A673 (cell line): ENCODE results near the gene SMIM41. TPM values are rescaled to one million over a fixed set of nuclear protein-coding genes. Genes with fewer than 3 reads are reported as not detected.

Source experiments
- BruUV-seq: library from RNA; stranded (reverse); fragments of 400-500 nt; replicated peaks from 2 replicates; lab custom pipeline; 2021; lab: Mats Ljungman, UMichigan
- CTCF ChIA-PET: fragments of 300-600 bp; sonication (Branson Sonifier 250); formaldehyde crosslinking; loops from one replicate; lab custom pipeline; 2022; ENCODE audit warnings: antibody characterized with exemption; lab: Charles Lee
- POLR2A ChIA-PET: fragments of 300-600 bp; sonication (Branson Sonifier 250); formaldehyde crosslinking; loops from one replicate; lab custom pipeline; 2022; ENCODE audit warnings: antibody characterized with exemption; ENCODE audit not compliant: low non-redundant PET; lab: Charles Lee
- DNase-seq: peaks from one replicate; pipeline ENCODE4 v3.0.0-alpha.2; 2015; ENCODE audit warnings: low spot score
- H3K27ac ChIP-seq: fragments of 200-600 bp; sonication (generic); 2 replicates; pipeline ENCODE4 v1.5.1; 2016; ENCODE audit warnings: mixed run types, low read depth, mild to moderate bottlenecking, mixed read lengths, antibody characterized with exemption, low read length; ENCODE audit not compliant: poor library complexity, severe bottlenecking
- H3K27me3 ChIP-seq: fragments of 200-600 bp; sonication (generic); replicated peaks from 2 replicates; pipeline ENCODE4 v1.6.1; 2017; ENCODE audit warnings: mixed run types, low read depth, mild to moderate bottlenecking, mixed read lengths, antibody characterized with exemption, low read length; ENCODE audit not compliant: insufficient read depth, poor library complexity
- H3K36me3 ChIP-seq: fragments of 200-600 bp; sonication (generic); 2 replicates; pipeline ENCODE4 v1.6.1; 2016; ENCODE audit warnings: mixed run types, mild to moderate bottlenecking, mixed read lengths, antibody characterized with exemption, low read length; ENCODE audit not compliant: insufficient read depth, poor library complexity, severe bottlenecking
- H3K4me1 ChIP-seq: fragments of 200-600 bp; sonication (generic); 2 replicates; pipeline ENCODE4 v1.6.1; 2017; ENCODE audit warnings: mixed run types, mild to moderate bottlenecking, mixed read lengths, antibody characterized with exemption, low read length; ENCODE audit not compliant: insufficient read depth, poor library complexity, severe bottlenecking
- H3K4me3 ChIP-seq: fragments of 200-600 bp; sonication (generic); 2 replicates; pipeline ENCODE4 v1.5.1; 2016; ENCODE audit warnings: low read depth, mixed run types, mild to moderate bottlenecking, mixed read lengths, low read length; ENCODE audit not compliant: poor library complexity, severe bottlenecking
- H3K9me3 ChIP-seq: fragments of 200-600 bp; sonication (generic); 2 replicates; pipeline ENCODE4 v1.6.1; 2016; ENCODE audit warnings: mixed run types, low read depth, mild to moderate bottlenecking, mixed read lengths, antibody characterized with exemption, low read length; ENCODE audit not compliant: poor library complexity, severe bottlenecking
- CTCF ChIP-seq: fragments of 300-800, 200-600 bp; sonication (generic); conservative IDR thresholded peaks from 2 replicates; pipeline ENCODE4 v1.5.1; 2017; ENCODE audit warnings: low read depth, mild to moderate bottlenecking, antibody characterized with exemption, low read length, moderate library complexity, mixed read lengths
- EZH2 ChIP-seq: fragments of 200-600 bp; sonication (generic); IDR thresholded peaks from 2 replicates; pipeline ENCODE4 v1.6.1; 2017; ENCODE audit warnings: borderline replicate concordance, low read depth, mild to moderate bottlenecking, mixed read lengths, antibody characterized with exemption, low read length; ENCODE audit not compliant: poor library complexity, severe bottlenecking
- intact Hi-C: fragments of 100-400 bp; cut with micrococcal nuclease; formaldehyde crosslinking; loops from one replicate; pipeline ENCODE4 v1.10.0; 2022; ENCODE audit not compliant: unreplicated experiment
- total RNA-seq: library from RNA; stranded (reverse); gene quantifications from 2 replicates; pipeline ENCODE4 v1.2.3, GENCODE V29; 2021

SMIM41 gene
- total RNA-seq, 1 experiment from 2014 or later, result 0.24 TPM

- DNase-seq, result peak; percentile 81
- CTCF ChIA-PET, result interaction anchor here (0.5 to 5.1 kb wide), 5 partner anchors 25 to 275 kb away, joined by 3 to 45 read pairs (median 5); partner anchors contain the start of gene TAMALIN
- POLR2A ChIA-PET, result interaction anchor here (0.6 kb wide), 1 partner anchor 260 kb away, joined by 4 read pairs; no protein-coding TSS in a partner anchor
- Histone ChIP-seq H3K27me3 (no peaks in the 10 kb centered on the region), H3K36me3 (no peaks in the 10 kb centered on the region), H3K27ac (no peak overlapping the region), H3K4me1 (peaks cover 8% of the 10 kb centered on the region), H3K9me3 (no peaks in the 10 kb centered on the region), H3K4me3 (no peak overlapping the region)
- TF ChIP-seq CTCF (peak; percentile 86), EZH2 (no peak)
- intact Hi-C loops, result loop anchor here (5.0 kb wide), 1 partner anchor 115 kb away; the partner anchor contains the start of gene TAMALIN
- BruUV-seq, result no TSS peak
Observed at GRCh38 chr12:52121824-52122539, 42.5 kb downstream of the SMIM41 start.

GRCh38 chr12:52122540-52122871 lies 43.0 kb downstream of the SMIM41 start:
- CTCF ChIA-PET, result interaction anchor here (0.7 to 5.1 kb wide), 2 partner anchors 97 to 703 kb away, joined by 9 to 45 read pairs; no protein-coding TSS in a partner anchor
- POLR2A ChIA-PET, result no interaction called here
- Histone ChIP-seq H3K36me3 (no peaks in the 10 kb centered on the region), H3K4me3 (no peak overlapping the region), H3K4me1 (peaks cover 8% of the 10 kb centered on the region), H3K9me3 (no peaks in the 10 kb centered on the region), H3K27ac (no peak overlapping the region), H3K27me3 (no peaks in the 10 kb centered on the region)
- no TSS peak for BruUV-seq
- intact Hi-C loops, result loop anchor here (5.0 kb wide), 1 partner anchor 115 kb away; the partner anchor contains the start of gene TAMALIN
- no peak for DNase-seq
- TF ChIP-seq EZH2, result no peak
- no peak for TF ChIP-seq CTCF

- Histone ChIP-seq H3K4me3 (no peak overlapping the region), H3K36me3 (no peaks in the 10 kb centered on the region), H3K27ac (no peak overlapping the region), H3K27me3 (no peaks in the 10 kb centered on the region), H3K9me3 (no peaks in the 10 kb centered on the region), H3K4me1 (peaks cover 8% of the 10 kb centered on the region)
- no TSS peak for BruUV-seq
- no peak for TF ChIP-seq CTCF
- no peak for TF ChIP-seq EZH2
- intact Hi-C loops, result loop anchor here (5.0 kb wide), 1 partner anchor 116 kb away; the partner anchor contains the start of gene TAMALIN
- POLR2A ChIA-PET, result no interaction called here
- CTCF ChIA-PET, result interaction anchor here (0.7 to 5.1 kb wide), 2 partner anchors 98 to 704 kb away, joined by 9 to 45 read pairs; no protein-coding TSS in a partner anchor
- no peak for DNase-seq
Observed at GRCh38 chr12:52122904-52123303, 43.4 kb downstream of the SMIM41 start.
